Measurements from ENCODE around the gene C6orf89. TPM values are rescaled to one million over a fixed set of nuclear protein-coding genes. Genes with fewer than 3 reads are reported as not detected.
A peak's percentile ranks its signal among the peaks of the same experiment; 100 is the strongest.

Gene C6orf89
- total and polyA plus RNA-seq, 5 donors: 53.2 to 83.9 (median 75.3) TPM

- no peaks in the 10 kb centered on the region for H3K27me3 ChIP-seq (ENCODE audit: control insufficient read depth, insufficient read depth)
- intact Hi-C loops (cut with DNase I): no loop called here
- H3K9me3 ChIP-seq (ENCODE audit: control insufficient read depth, low read length): no peaks in the 10 kb centered on the region
- WGBS: 71% methylated on average over 2 of the region's 2 CpGs
- H3K4me3 ChIP-seq (ENCODE audit: low read length): peak overlapping the region; percentile 59
- peak overlapping the region; percentile 75 for H3K27ac ChIP-seq (ENCODE audit: low read length)
- ATAC-seq (no peak), DNase-seq (no peak)
- H3K4me1 ChIP-seq (ENCODE audit: control insufficient read depth, insufficient read depth, low read length): peaks cover 8% of the 10 kb centered on the region
Measured at GRCh38 chr6:36841756-36842155, 44.0 kb upstream of the C6orf89 start.

GRCh38 chr6:36843170-36843569, 42.6 kb upstream of the C6orf89 start:
- Histone ChIP-seq H3K27me3 (ENCODE audit: control insufficient read depth, insufficient read depth) (no peaks in the 10 kb centered on the region), H3K27ac (ENCODE audit: low read length) (peak overlapping the region; percentile 96), H3K4me1 (ENCODE audit: control insufficient read depth, insufficient read depth, low read length) (peaks cover 8% of the 10 kb centered on the region), H3K9me3 (ENCODE audit: control insufficient read depth, low read length) (no peaks in the 10 kb centered on the region), H3K4me3 (ENCODE audit: low read length) (peak overlapping the region; percentile 41)
- 72% methylated on average over 4 of the region's 4 CpGs for WGBS
- ATAC-seq (no peak), DNase-seq (no peak)
- intact Hi-C loops (cut with DNase I): no loop called here

- H3K9me3 ChIP-seq (ENCODE audit: control insufficient read depth, low read length): no peaks in the 10 kb centered on the region
- intact Hi-C loops (cut with DNase I): no loop called here
- DNase-seq (peak; percentile 65 to 87 (median 83)), ATAC-seq (peak; percentile 44 to 48)
- no peak overlapping the region for H3K4me3 ChIP-seq (ENCODE audit: low read length)
- H3K27ac ChIP-seq (ENCODE audit: low read length): peak overlapping the region; percentile 92
- peaks cover 14% of the 10 kb centered on the region for H3K4me1 ChIP-seq (ENCODE audit: control insufficient read depth, insufficient read depth, low read length)
- 50% methylated on average over 19 of the region's 19 CpGs for WGBS
- H3K27me3 ChIP-seq (ENCODE audit: control insufficient read depth, insufficient read depth): no peaks in the 10 kb centered on the region
Measured at GRCh38 chr6:36844232-36845170, 41.3 kb upstream of the C6orf89 start.

- no peaks in the 10 kb centered on the region for H3K9me3 ChIP-seq (ENCODE audit: control insufficient read depth, low read length)
- no peaks in the 10 kb centered on the region for H3K27me3 ChIP-seq (ENCODE audit: control insufficient read depth, insufficient read depth)
- DNase-seq (peak in 1 of 3 donors; percentile 40), ATAC-seq (no peak)
- H3K27ac ChIP-seq (ENCODE audit: low read length): peak overlapping the region; percentile 92
- intact Hi-C loops (cut with DNase I): no loop called here
- H3K4me1 ChIP-seq (ENCODE audit: control insufficient read depth, insufficient read depth, low read length): peaks cover 11% of the 10 kb centered on the region
- no peak overlapping the region for H3K4me3 ChIP-seq (ENCODE audit: low read length)
- 72% methylated on average over 4 of the region's 4 CpGs for WGBS
Measured at GRCh38 chr6:36845233-36845632, 40.5 kb upstream of the C6orf89 start.

- peaks cover 9% of the 10 kb centered on the region for H3K4me1 ChIP-seq (ENCODE audit: control insufficient read depth, insufficient read depth, low read length)
- no peak for ATAC-seq
- intact Hi-C loops (cut with DNase I): no loop called here
- H3K27me3 ChIP-seq (ENCODE audit: control insufficient read depth, insufficient read depth): no peaks in the 10 kb centered on the region
- no peak overlapping the region for H3K4me3 ChIP-seq (ENCODE audit: low read length)
- H3K27ac ChIP-seq (ENCODE audit: low read length): peak overlapping the region; percentile 91
- WGBS: 95% methylated on average over 4 of the region's 4 CpGs
- no peaks in the 10 kb centered on the region for H3K9me3 ChIP-seq (ENCODE audit: control insufficient read depth, low read length)
- no peak for DNase-seq
Measured at GRCh38 chr6:36847152-36847551, 38.6 kb upstream of the C6orf89 start.

- H3K4me3 ChIP-seq (ENCODE audit: low read length): no peak overlapping the region
- peak overlapping the region; percentile 91 for H3K27ac ChIP-seq (ENCODE audit: low read length)
- DNase-seq (no peak), ATAC-seq (no peak)
- 83% methylated on average over 6 of the region's 6 CpGs for WGBS
- H3K9me3 ChIP-seq (ENCODE audit: control insufficient read depth, low read length): no peaks in the 10 kb centered on the region
- intact Hi-C loops (cut with DNase I): no loop called here
- peaks cover 12% of the 10 kb centered on the region for H3K4me1 ChIP-seq (ENCODE audit: control insufficient read depth, insufficient read depth, low read length)
- H3K27me3 ChIP-seq (ENCODE audit: control insufficient read depth, insufficient read depth): no peaks in the 10 kb centered on the region
Measured at GRCh38 chr6:36847991-36848390, 37.8 kb upstream of the C6orf89 start.

- Histone ChIP-seq H3K4me3 (ENCODE audit: low read length) (no peak overlapping the region), H3K27me3 (ENCODE audit: control insufficient read depth, insufficient read depth) (no peaks in the 10 kb centered on the region), H3K9me3 (ENCODE audit: control insufficient read depth, low read length) (no peaks in the 10 kb centered on the region), H3K4me1 (ENCODE audit: control insufficient read depth, insufficient read depth, low read length) (peaks cover 15% of the 10 kb centered on the region), H3K27ac (ENCODE audit: low read length) (peak overlapping the region; percentile 91)
- 14% methylated on average over 26 of the region's 26 CpGs for WGBS
- ATAC-seq (peak; percentile 66 to 68), DNase-seq (peak; percentile 79 to 88 (median 86))
- intact Hi-C loops (cut with DNase I): no loop called here
Measured at GRCh38 chr6:36848658-36849441, 36.9 kb upstream of the C6orf89 start.

GRCh38 chr6:36850021-36850420, 35.7 kb upstream of the C6orf89 start:
- intact Hi-C loops (cut with DNase I): loop anchor here in 3 of 4 donors (5.0 kb wide), 1 partner anchor 83 kb away; no protein-coding TSS in a partner anchor
- ATAC-seq (peak in 1 of 2 donors; percentile 15), DNase-seq (no peak)
- no peaks in the 10 kb centered on the region for H3K27me3 ChIP-seq (ENCODE audit: control insufficient read depth, insufficient read depth)
- H3K4me1 ChIP-seq (ENCODE audit: control insufficient read depth, insufficient read depth, low read length): peaks cover 15% of the 10 kb centered on the region
- WGBS: 68% methylated on average over 9 of the region's 9 CpGs
- no peak overlapping the region for H3K4me3 ChIP-seq (ENCODE audit: low read length)
- no peaks in the 10 kb centered on the region for H3K9me3 ChIP-seq (ENCODE audit: control insufficient read depth, low read length)
- peak overlapping the region; percentile 87 for H3K27ac ChIP-seq (ENCODE audit: low read length)

- H3K4me1 ChIP-seq (ENCODE audit: control insufficient read depth, insufficient read depth, low read length): peaks cover 15% of the 10 kb centered on the region
- ATAC-seq (peak in 1 of 2 donors; percentile 0), DNase-seq (no peak)
- 25% methylated on average over 3 of the region's 3 CpGs for WGBS
- no peaks in the 10 kb centered on the region for H3K27me3 ChIP-seq (ENCODE audit: control insufficient read depth, insufficient read depth)
- peak overlapping the region; percentile 60 for H3K27ac ChIP-seq (ENCODE audit: low read length)
- H3K4me3 ChIP-seq (ENCODE audit: low read length): no peak overlapping the region
- intact Hi-C loops (cut with DNase I): loop anchor here in 3 of 4 donors (5.0 kb wide), 1 partner anchor 84 kb away; no protein-coding TSS in a partner anchor
- no peaks in the 10 kb centered on the region for H3K9me3 ChIP-seq (ENCODE audit: control insufficient read depth, low read length)
Measured at GRCh38 chr6:36851149-36851614, 34.6 kb upstream of the C6orf89 start.

- intact Hi-C loops (cut with DNase I): loop anchor here in 3 of 4 donors (5.0 kb wide), 1 partner anchor 84 kb away; no protein-coding TSS in a partner anchor
- no peaks in the 10 kb centered on the region for H3K9me3 ChIP-seq (ENCODE audit: control insufficient read depth, low read length)
- H3K27ac ChIP-seq (ENCODE audit: low read length): peak overlapping the region; percentile 39
- 41% methylated on average over 4 of the region's 4 CpGs for WGBS
- no peak overlapping the region for H3K4me3 ChIP-seq (ENCODE audit: low read length)
- no peak for DNase-seq
- peaks cover 17% of the 10 kb centered on the region for H3K4me1 ChIP-seq (ENCODE audit: control insufficient read depth, insufficient read depth, low read length)
- H3K27me3 ChIP-seq (ENCODE audit: control insufficient read depth, insufficient read depth): no peaks in the 10 kb centered on the region
- ATAC-seq: no peak
Measured at GRCh38 chr6:36851626-36852025, 34.1 kb upstream of the C6orf89 start.

Data from right cardiac atrium (tissue), 5 donors.